Measurements from ENCODE around the gene RFX3.

RFX3 gene

DNA sequence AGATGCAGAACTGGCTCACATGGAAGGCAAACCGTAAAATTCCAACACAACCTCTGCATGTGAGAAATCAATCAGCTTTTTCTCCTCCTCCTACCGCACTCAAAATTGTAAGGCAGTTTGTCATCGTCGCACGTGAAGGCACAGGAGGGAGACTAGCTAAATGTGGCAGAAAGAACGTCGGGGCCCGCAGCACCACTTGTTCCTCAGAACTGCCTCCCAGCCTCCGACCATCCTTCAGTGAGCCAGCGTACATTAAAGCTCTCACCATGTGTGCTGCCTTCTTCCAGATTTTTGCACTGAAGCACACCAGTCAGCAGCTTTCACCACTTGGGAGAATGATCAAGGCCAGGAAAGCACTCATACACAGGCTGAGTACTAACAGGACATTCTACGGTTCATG is 105.9 kb downstream of the RFX3 start:
- Histone ChIP-seq H3K4me3 (ENCODE audit: low read depth, low read length) (no peak overlapping the region), H3K4me1 (ENCODE audit: control insufficient read depth, insufficient read depth, low read length) (no peaks in the 10 kb centered on the region), H3K9me3 (ENCODE audit: control insufficient read depth, insufficient read depth, low read depth, low read length) (no peaks in the 10 kb centered on the region), H3K36me3 (ENCODE audit: control insufficient read depth in 2 of 2, insufficient read depth in 1 of 2, low read length in 2 of 2) (no peaks in the 10 kb centered on the region), H3K27ac (ENCODE audit: extremely low read depth, low read depth, low read length) (no peak overlapping the region)
- TF ChIP-seq ZNF404 (tag by site-specific recombination; IDR thresholded peaks at IDR 0.05), result no peak
- no peak for TF ChIP-seq ZNF146 (tag by site-specific recombination; IDR thresholded peaks at IDR 0.05)
- no peak for TF ChIP-seq ZBTB20 (tag by site-specific recombination; IDR thresholded peaks at IDR 0.05)
- TF ChIP-seq, protein P1, sequence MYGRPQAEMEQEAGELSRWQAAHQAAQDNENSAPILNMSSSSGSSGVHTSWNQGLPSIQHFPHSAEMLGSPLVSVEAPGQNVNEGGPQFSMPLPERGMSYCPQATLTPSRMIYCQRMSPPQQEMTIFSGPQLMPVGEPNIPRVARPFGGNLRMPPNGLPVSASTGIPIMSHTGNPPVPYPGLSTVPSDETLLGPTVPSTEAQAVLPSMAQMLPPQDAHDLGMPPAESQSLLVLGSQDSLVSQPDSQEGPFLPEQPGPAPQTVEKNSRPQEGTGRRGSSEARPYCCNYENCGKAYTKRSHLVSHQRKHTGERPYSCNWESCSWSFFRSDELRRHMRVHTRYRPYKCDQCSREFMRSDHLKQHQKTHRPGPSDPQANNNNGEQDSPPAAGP (tag by site-specific recombination; IDR thresholded peaks at IDR 0.05), result no peak
- TF ChIP-seq ZNF555 (tag by site-specific recombination; conservative IDR thresholded peaks at IDR 0.05), result no peak
- TF ChIP-seq ZNF114 (tag by site-specific recombination; IDR thresholded peaks at IDR 0.05), result no peak
- TF ChIP-seq ZNF548 (tag by site-specific recombination; IDR thresholded peaks at IDR 0.05), result no peak
- TF ChIP-seq, protein P2, sequence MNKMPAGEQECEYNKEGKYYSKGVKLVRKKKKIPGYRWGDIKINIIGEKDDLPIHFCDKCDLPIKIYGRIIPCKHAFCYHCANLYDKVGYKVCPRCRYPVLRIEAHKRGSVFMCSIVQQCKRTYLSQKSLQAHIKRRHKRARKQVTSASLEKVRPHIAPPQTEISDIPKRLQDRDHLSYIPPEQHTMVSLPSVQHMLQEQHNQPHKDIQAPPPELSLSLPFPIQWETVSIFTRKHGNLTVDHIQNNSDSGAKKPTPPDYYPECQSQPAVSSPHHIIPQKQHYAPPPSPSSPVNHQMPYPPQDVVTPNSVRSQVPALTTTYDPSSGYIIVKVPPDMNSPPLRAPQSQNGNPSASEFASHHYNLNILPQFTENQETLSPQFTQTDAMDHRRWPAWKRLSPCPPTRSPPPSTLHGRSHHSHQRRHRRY (tag by site-specific recombination; IDR thresholded peaks at IDR 0.05), result no peak
- TF ChIP-seq, protein P3, sequence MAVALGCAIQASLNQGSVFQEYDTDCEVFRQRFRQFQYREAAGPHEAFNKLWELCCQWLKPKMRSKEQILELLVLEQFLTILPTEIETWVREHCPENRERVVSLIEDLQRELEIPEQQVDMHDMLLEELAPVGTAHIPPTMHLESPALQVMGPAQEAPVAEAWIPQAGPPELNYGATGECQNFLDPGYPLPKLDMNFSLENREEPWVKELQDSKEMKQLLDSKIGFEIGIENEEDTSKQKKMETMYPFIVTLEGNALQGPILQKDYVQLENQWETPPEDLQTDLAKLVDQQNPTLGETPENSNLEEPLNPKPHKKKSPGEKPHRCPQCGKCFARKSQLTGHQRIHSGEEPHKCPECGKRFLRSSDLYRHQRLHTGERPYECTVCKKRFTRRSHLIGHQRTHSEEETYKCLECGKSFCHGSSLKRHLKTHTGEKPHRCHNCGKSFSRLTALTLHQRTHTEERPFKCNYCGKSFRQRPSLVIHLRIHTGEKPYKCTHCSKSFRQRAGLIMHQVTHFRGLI (tag by site-specific recombination; IDR thresholded peaks at IDR 0.05), result no peak
- no peak for TF ChIP-seq ZNF623 (tag by site-specific recombination; IDR thresholded peaks at IDR 0.05)
- no peak for TF ChIP-seq SETDB1 (IDR thresholded peaks at IDR 0.05; ENCODE audit: insufficient read length, low read length)
- TF ChIP-seq, protein P4, sequence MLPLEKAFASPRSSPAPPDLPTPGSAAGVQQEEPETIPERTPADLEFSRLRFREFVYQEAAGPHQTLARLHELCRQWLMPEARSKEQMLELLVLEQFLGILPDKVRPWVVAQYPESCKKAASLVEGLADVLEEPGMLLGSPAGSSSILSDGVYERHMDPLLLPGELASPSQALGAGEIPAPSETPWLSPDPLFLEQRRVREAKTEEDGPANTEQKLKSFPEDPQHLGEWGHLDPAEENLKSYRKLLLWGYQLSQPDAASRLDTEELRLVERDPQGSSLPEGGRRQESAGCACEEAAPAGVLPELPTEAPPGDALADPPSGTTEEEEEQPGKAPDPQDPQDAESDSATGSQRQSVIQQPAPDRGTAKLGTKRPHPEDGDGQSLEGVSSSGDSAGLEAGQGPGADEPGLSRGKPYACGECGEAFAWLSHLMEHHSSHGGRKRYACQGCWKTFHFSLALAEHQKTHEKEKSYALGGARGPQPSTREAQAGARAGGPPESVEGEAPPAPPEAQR (tag by site-specific recombination; IDR thresholded peaks at IDR 0.05), result no peak
- TF ChIP-seq, protein P5, sequence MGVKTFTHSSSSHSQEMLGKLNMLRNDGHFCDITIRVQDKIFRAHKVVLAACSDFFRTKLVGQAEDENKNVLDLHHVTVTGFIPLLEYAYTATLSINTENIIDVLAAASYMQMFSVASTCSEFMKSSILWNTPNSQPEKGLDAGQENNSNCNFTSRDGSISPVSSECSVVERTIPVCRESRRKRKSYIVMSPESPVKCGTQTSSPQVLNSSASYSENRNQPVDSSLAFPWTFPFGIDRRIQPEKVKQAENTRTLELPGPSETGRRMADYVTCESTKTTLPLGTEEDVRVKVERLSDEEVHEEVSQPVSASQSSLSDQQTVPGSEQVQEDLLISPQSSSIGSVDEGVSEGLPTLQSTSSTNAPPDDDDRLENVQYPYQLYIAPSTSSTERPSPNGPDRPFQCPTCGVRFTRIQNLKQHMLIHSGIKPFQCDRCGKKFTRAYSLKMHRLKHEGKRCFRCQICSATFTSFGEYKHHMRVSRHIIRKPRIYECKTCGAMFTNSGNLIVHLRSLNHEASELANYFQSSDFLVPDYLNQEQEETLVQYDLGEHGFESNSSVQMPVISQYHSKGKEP (tag by site-specific recombination; IDR thresholded peaks at IDR 0.05), result no peak
- TF ChIP-seq, protein P6, sequence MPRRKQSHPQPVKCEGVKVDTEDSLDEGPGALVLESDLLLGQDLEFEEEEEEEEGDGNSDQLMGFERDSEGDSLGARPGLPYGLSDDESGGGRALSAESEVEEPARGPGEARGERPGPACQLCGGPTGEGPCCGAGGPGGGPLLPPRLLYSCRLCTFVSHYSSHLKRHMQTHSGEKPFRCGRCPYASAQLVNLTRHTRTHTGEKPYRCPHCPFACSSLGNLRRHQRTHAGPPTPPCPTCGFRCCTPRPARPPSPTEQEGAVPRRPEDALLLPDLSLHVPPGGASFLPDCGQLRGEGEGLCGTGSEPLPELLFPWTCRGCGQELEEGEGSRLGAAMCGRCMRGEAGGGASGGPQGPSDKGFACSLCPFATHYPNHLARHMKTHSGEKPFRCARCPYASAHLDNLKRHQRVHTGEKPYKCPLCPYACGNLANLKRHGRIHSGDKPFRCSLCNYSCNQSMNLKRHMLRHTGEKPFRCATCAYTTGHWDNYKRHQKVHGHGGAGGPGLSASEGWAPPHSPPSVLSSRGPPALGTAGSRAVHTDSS (tag by site-specific recombination; IDR thresholded peaks at IDR 0.05), result no peak
- TF ChIP-seq, protein P7, sequence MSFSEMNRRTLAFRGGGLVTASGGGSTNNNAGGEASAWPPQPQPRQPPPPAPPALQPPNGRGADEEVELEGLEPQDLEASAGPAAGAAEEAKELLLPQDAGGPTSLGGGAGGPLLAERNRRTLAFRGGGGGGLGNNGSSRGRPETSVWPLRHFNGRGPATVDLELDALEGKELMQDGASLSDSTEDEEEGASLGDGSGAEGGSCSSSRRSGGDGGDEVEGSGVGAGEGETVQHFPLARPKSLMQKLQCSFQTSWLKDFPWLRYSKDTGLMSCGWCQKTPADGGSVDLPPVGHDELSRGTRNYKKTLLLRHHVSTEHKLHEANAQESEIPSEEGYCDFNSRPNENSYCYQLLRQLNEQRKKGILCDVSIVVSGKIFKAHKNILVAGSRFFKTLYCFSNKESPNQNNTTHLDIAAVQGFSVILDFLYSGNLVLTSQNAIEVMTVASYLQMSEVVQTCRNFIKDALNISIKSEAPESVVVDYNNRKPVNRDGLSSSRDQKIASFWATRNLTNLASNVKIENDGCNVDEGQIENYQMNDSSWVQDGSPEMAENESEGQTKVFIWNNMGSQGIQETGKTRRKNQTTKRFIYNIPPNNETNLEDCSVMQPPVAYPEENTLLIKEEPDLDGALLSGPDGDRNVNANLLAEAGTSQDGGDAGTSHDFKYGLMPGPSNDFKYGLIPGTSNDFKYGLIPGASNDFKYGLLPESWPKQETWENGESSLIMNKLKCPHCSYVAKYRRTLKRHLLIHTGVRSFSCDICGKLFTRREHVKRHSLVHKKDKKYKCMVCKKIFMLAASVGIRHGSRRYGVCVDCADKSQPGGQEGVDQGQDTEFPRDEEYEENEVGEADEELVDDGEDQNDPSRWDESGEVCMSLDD (tag by site-specific recombination; IDR thresholded peaks at IDR 0.05), result no peak
- TF ChIP-seq, protein P8, sequence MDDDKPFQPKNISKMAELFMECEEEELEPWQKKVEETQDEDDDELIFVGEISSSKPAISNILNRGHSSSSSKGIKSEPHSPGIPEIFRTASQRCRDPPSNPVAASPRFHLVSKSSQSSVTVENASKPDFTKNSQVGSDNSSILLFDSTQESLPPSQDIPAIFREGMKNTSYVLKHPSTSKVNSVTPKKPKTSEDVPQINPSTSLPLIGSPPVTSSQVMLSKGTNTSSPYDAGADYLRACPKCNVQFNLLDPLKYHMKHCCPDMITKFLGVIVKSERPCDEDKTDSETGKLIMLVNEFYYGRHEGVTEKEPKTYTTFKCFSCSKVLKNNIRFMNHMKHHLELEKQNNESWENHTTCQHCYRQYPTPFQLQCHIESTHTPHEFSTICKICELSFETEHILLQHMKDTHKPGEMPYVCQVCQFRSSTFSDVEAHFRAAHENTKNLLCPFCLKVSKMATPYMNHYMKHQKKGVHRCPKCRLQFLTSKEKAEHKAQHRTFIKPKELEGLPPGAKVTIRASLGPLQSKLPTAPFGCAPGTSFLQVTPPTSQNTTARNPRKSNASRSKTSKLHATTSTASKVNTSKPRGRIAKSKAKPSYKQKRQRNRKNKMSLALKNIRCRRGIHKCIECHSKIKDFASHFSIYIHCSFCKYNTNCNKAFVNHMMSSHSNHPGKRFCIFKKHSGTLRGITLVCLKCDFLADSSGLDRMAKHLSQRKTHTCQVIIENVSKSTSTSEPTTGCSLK (tag by site-specific recombination; IDR thresholded peaks at IDR 0.05), result no peak
- TF ChIP-seq, protein P9, sequence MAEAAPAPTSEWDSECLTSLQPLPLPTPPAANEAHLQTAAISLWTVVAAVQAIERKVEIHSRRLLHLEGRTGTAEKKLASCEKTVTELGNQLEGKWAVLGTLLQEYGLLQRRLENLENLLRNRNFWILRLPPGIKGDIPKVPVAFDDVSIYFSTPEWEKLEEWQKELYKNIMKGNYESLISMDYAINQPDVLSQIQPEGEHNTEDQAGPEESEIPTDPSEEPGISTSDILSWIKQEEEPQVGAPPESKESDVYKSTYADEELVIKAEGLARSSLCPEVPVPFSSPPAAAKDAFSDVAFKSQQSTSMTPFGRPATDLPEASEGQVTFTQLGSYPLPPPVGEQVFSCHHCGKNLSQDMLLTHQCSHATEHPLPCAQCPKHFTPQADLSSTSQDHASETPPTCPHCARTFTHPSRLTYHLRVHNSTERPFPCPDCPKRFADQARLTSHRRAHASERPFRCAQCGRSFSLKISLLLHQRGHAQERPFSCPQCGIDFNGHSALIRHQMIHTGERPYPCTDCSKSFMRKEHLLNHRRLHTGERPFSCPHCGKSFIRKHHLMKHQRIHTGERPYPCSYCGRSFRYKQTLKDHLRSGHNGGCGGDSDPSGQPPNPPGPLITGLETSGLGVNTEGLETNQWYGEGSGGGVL (tag by site-specific recombination; IDR thresholded peaks at IDR 0.05), result no peak
- TF ChIP-seq, protein P10, sequence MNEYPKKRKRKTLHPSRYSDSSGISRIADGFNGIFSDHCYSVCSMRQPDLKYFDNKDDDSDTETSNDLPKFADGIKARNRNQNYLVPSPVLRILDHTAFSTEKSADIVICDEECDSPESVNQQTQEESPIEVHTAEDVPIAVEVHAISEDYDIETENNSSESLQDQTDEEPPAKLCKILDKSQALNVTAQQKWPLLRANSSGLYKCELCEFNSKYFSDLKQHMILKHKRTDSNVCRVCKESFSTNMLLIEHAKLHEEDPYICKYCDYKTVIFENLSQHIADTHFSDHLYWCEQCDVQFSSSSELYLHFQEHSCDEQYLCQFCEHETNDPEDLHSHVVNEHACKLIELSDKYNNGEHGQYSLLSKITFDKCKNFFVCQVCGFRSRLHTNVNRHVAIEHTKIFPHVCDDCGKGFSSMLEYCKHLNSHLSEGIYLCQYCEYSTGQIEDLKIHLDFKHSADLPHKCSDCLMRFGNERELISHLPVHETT (tag by site-specific recombination; IDR thresholded peaks at IDR 0.05), result no peak
- CTCF ChIA-PET, result no interaction called here
- POLR2A ChIA-PET, result no interaction called here
